H1 (cell line): ENCODE data around the gene PLCH2. TPM values are rescaled to one million over a fixed set of nuclear protein-coding genes. Genes with fewer than 3 reads are reported as not detected.

ENCODE experiments used
- CTCF ChIA-PET: fragments of 300-600 bp; sonication (Branson Sonifier 250); formaldehyde crosslinking; loops from one replicate; lab custom pipeline; 2021; ENCODE audit not compliant: partially characterized antibody; lab: Charles Lee
- POLR2A ChIA-PET: fragments of 300-600 bp; sonication (Branson Sonifier 250); formaldehyde crosslinking; loops from one replicate; lab custom pipeline; 2021; ENCODE audit warnings: inconsistent platforms; ENCODE audit not compliant: partially characterized antibody; lab: Charles Lee
- DNase-seq, 2 experiments: peaks; one replicate each; pipeline versions ENCODE4 v3.0.0 to v3.0.0-alpha.2; 2010 to 2022; ENCODE audit warnings: low spot score in 2 of 2, low read depth in 1 of 2, mixed read lengths in 1 of 2
- FAIRE-seq: peaks from 2 replicates; lab custom pipeline; 2011; peaks lifted over from hg19 to GRCh38; lab: Jason Lieb, UNC
- H2AFZ ChIP-seq: 2 replicates; pipeline ENCODE4 v1.8.1; 2012; ENCODE audit warnings: low read length, inconsistent platforms
- H2AK5ac ChIP-seq: 2 replicates; pipeline ENCODE4 v1.6.1; 2013; ENCODE audit warnings: low read depth, low read length
- H2BK120ac ChIP-seq: replicated peaks from 2 replicates; pipeline ENCODE3; 2013; ENCODE audit warnings: low read depth, low read length, inconsistent platforms
- H2BK12ac ChIP-seq: 2 replicates; pipeline ENCODE4 v1.6.1; 2013; ENCODE audit warnings: low read depth, low read length
- H2BK15ac ChIP-seq: 2 replicates; pipeline ENCODE4 v1.6.1; 2013; ENCODE audit warnings: low read length
- H2BK20ac ChIP-seq: 2 replicates; pipeline ENCODE4 v1.6.1; 2013; ENCODE audit warnings: low read length
- H2BK5ac ChIP-seq: 2 replicates; pipeline ENCODE4 v1.6.1; 2013; ENCODE audit warnings: low read depth, low read length
- H3K14ac ChIP-seq: 2 replicates; pipeline ENCODE4 v1.6.1; 2013; ENCODE audit warnings: inconsistent platforms; ENCODE audit not compliant: insufficient read length
- H3K18ac ChIP-seq: 2 replicates; pipeline ENCODE4 v1.6.1; 2013; ENCODE audit warnings: low read length; ENCODE audit errors: extremely low read depth
- H3K23ac ChIP-seq: 2 replicates; pipeline ENCODE4 v1.6.1; 2013; ENCODE audit warnings: inconsistent platforms; ENCODE audit not compliant: insufficient read length
- H3K23me2 ChIP-seq: 2 replicates; pipeline ENCODE4 v1.6.1; 2013; ENCODE audit warnings: low read depth, low read length
- H3K27ac ChIP-seq: 2 replicates; pipeline ENCODE4 v1.6.1; 2011; ENCODE audit warnings: low read depth, low read length, inconsistent platforms
- H3K27me3 ChIP-seq, 4 experiments: replicated peaks in 1 of 4; 1 replicate in 1 of 4; 2 replicates in 3 of 4; pipeline versions ENCODE4 v1.6.1 to v1.8.1; 2011 to 2013; ENCODE audit warnings: low read length in 3 of 4, mild to moderate bottlenecking in 3 of 4, inconsistent platforms in 2 of 4, mixed read lengths in 2 of 4, moderate library complexity in 1 of 4; ENCODE audit not compliant: control insufficient read depth in 3 of 4, insufficient read depth in 3 of 4; ENCODE audit errors: extremely low read depth in 1 of 4
- H3K36me3 ChIP-seq, 4 experiments: 2 replicates each; pipeline versions ENCODE4 v1.6.1 to v1.8.1; 2011 to 2013; ENCODE audit warnings: mild to moderate bottlenecking in 4 of 4, low read length in 3 of 4, moderate library complexity in 2 of 4, control low read depth in 1 of 4, inconsistent platforms in 1 of 4; ENCODE audit not compliant: insufficient read depth in 4 of 4, control insufficient read depth in 2 of 4
- H3K4ac ChIP-seq: replicated peaks from 2 replicates; pipeline ENCODE3; 2013; ENCODE audit warnings: low read length, low read depth, mixed read lengths, inconsistent platforms; ENCODE audit not compliant: insufficient read length
- H3K4me1 ChIP-seq, 4 experiments: replicated peaks in 1 of 4; 1 replicate in 1 of 4; 2 replicates in 3 of 4; pipeline versions ENCODE4 v1.6.1 to v1.8.1; 2011 to 2013; ENCODE audit warnings: low read length in 3 of 4, inconsistent platforms in 2 of 4, mixed read lengths in 1 of 4; ENCODE audit not compliant: insufficient read depth in 4 of 4, control insufficient read depth in 3 of 4
- H3K4me2 ChIP-seq, 2 experiments: 2 replicates each; pipeline versions ENCODE4 v1.6.1 to v1.8.1; 2011 to 2013; ENCODE audit warnings: low read depth in 2 of 2, low read length in 2 of 2, control low read depth in 1 of 2, inconsistent platforms in 1 of 2, mild to moderate bottlenecking in 1 of 2; ENCODE audit not compliant: insufficient read depth in 1 of 2
- H3K4me3 ChIP-seq, 4 experiments: fragments of 200-600, 300-600 bp in 1 of 4; sonication (generic), shearing (Covaris generic), sonication (Bioruptor Twin) in 1 of 4; 2 replicates each; pipeline versions ENCODE4 v1.5.1 to v1.8.1; 2011 to 2016; ENCODE audit warnings: low read length in 4 of 4, low read depth in 3 of 4, control low read depth in 2 of 4, inconsistent platforms in 2 of 4, mild to moderate bottlenecking in 2 of 4, mixed read lengths in 1 of 4, moderate library complexity in 1 of 4; ENCODE audit not compliant: insufficient read depth in 2 of 4; ENCODE audit errors: extremely low read depth in 1 of 4
- H3K56ac ChIP-seq: replicated peaks from 2 replicates; pipeline ENCODE3; 2013; ENCODE audit warnings: low read depth, mild to moderate bottlenecking, mixed read lengths, low read length, inconsistent platforms; ENCODE audit not compliant: insufficient read length
- H3K79me1 ChIP-seq: 2 replicates; pipeline ENCODE4 v1.6.1; 2013; ENCODE audit warnings: low read depth, low read length, control low read depth
- H3K79me2 ChIP-seq, 2 experiments: 2 replicates each; pipeline versions ENCODE4 v1.6.1 to v1.8.1; 2012 to 2013; ENCODE audit warnings: low read length in 2 of 2, mild to moderate bottlenecking in 2 of 2, inconsistent platforms in 1 of 2; ENCODE audit not compliant: insufficient read depth in 2 of 2, control insufficient read depth in 1 of 2
- H3K9ac ChIP-seq, 4 experiments: replicated peaks in 1 of 4; 1 replicate in 1 of 4; 2 replicates in 3 of 4; pipeline versions ENCODE4 v1.6.1 to v1.8.1; 2011 to 2013; ENCODE audit warnings: low read depth in 3 of 4, low read length in 3 of 4, control low read depth in 2 of 4, mild to moderate bottlenecking in 2 of 4, moderate library complexity in 2 of 4, inconsistent platforms in 1 of 4; ENCODE audit errors: extremely low read depth in 1 of 4
- H3K9me3 ChIP-seq, 2 experiments: 2 replicates each; pipeline versions ENCODE4 v1.6.1 to v1.8.1; 2012 to 2013; ENCODE audit warnings: mild to moderate bottlenecking in 2 of 2, moderate library complexity in 2 of 2, control low read depth in 1 of 2, inconsistent platforms in 1 of 2, low read depth in 1 of 2, low read length in 1 of 2, mixed read lengths in 1 of 2; ENCODE audit not compliant: insufficient read depth in 2 of 2
- H4K20me1 ChIP-seq, 2 experiments: replicated peaks in 1 of 2; 2 replicates each; pipeline versions ENCODE3 to v1.8.1; 2011 to 2013; ENCODE audit warnings: inconsistent platforms in 2 of 2, low read length in 2 of 2, mild to moderate bottlenecking in 1 of 2; ENCODE audit not compliant: insufficient read depth in 2 of 2, control insufficient read depth in 1 of 2
- H4K5ac ChIP-seq: 2 replicates; pipeline ENCODE4 v1.6.1; 2013; ENCODE audit warnings: low read length, low read depth, mixed read lengths, inconsistent platforms; ENCODE audit not compliant: insufficient read length
- H4K8ac ChIP-seq: 2 replicates; pipeline ENCODE4 v1.8.0; 2013; ENCODE audit warnings: mild to moderate bottlenecking, moderate library complexity, low read length, inconsistent platforms; ENCODE audit not compliant: insufficient read depth; ENCODE audit errors: extremely low read depth
- H4K91ac ChIP-seq: replicated peaks from 2 replicates; pipeline ENCODE3; 2013; ENCODE audit warnings: low read length, mixed read lengths, inconsistent platforms; ENCODE audit not compliant: insufficient read length
- KDM4A ChIP-seq: IDR thresholded peaks from one replicate; pipeline ENCODE4 v1.7.1; 2012; ENCODE audit warnings: low read depth, mild to moderate bottlenecking, moderate library complexity, low read length, inconsistent platforms; ENCODE audit not compliant: severe bottlenecking
- PHF8 ChIP-seq: fragments of 200-600 bp; sonication (generic); conservative IDR thresholded peaks from 2 replicates; pipeline ENCODE4 v1.7.1; 2012; ENCODE audit warnings: low read depth, mild to moderate bottlenecking, inconsistent platforms, low read length, moderate library complexity
- SP2 ChIP-seq: IDR thresholded peaks from 2 replicates; pipeline ENCODE4 v1.6.1; 2012; ENCODE audit warnings: mild to moderate bottlenecking, low read length, inconsistent platforms
- WGBS, 2 experiments: shearing (Covaris generic) in 1 of 2; methylation state at CpG; one replicate each; pipeline versions ENCODE4 v1.1.6 to v1.1.7; 2013 to 2015; ENCODE audit warnings: low lambda C conversion rate in 2 of 2, mixed read lengths in 2 of 2, inconsistent platforms in 1 of 2, low coverage in 1 of 2, missing lambda C conversion rate in 1 of 2; ENCODE audit not compliant: insufficient replicate concordance in 2 of 2, insufficient coverage in 1 of 2, insufficient read length in 1 of 2; ENCODE audit errors: extremely low coverage in 1 of 2, missing lambda C conversion rate in 1 of 2; 5-methylcytosine and 5-hydroxymethylcytosine counted together
- polyA plus RNA-seq, 7 experiments: library from polyadenylated mRNA; depleted of rRNA in 3 of 7; stranded (reverse) in 5 of 7; unstranded in 2 of 7; fragments of >200 nt in 5 of 7; fragments of 200-250 nt in 2 of 7; gene quantifications; 1 replicate in 5 of 7; 2 replicates in 1 of 7; 4 replicates in 1 of 7; pipeline versions ENCODE4 v1.2.1 to v1.2.3, GENCODE V29; 2011 to 2013; ENCODE audit warnings: missing spikeins in 2 of 7, mixed read lengths in 2 of 7
- total RNA-seq: library from RNA; stranded (reverse); fragmentation: NEBNext Ultra II Directional; extraction: Animal tissue kit (Norgen Biotek cat#: 25700); gene quantifications from 2 replicates; pipeline ENCODE4 v1.2.1, GENCODE V29; 2021

Gene PLCH2
- total and polyA plus RNA-seq, 2 of the 8 experiments (the other 6 are each of a cell fraction or from before 2014, with no cell fraction given), result 0.14 to 0.19 TPM

- H3K9me3 ChIP-seq, result no peaks in the 10 kb centered on the region
- H4K20me1 ChIP-seq, result peaks cover 6 to 21% of the 10 kb centered on the region in 2 experiments
- H3K36me3 ChIP-seq, result peaks cover 0 to 12% (median 5%) of the 10 kb centered on the region in 4 experiments; a peak in 4 of 8 replicates
- no peak overlapping the region for H3K27ac ChIP-seq
- H3K23me2 ChIP-seq, result no peaks in the 10 kb centered on the region
- no peaks in the 10 kb centered on the region; a peak in 1 of 7 replicates for H3K4me1 ChIP-seq
- no peak overlapping the region for H3K18ac ChIP-seq
- H2AK5ac ChIP-seq, result no peak overlapping the region
- H3K14ac ChIP-seq, result no peak overlapping the region
- no peak overlapping the region for H3K56ac ChIP-seq
- ChIA-PET CTCF (interaction anchor here (1.0 to 2.0 kb wide), 3 partner anchors 12 to 33 kb away, joined by 3 to 6 read pairs (median 4); no protein-coding TSS in a partner anchor), POLR2A (interaction anchor here (0.6 to 1.7 kb wide), 6 partner anchors 21 to 80 kb away, joined by 3 to 5 read pairs (median 4); no protein-coding TSS in a partner anchor)
- no peak overlapping the region for H3K9ac ChIP-seq
- no peak overlapping the region for H3K4me2 ChIP-seq
- DNase-seq (no peak), FAIRE-seq (no peak)
- no peak overlapping the region for H2AFZ ChIP-seq
- WGBS, 2 experiments, result 89% methylated on average over 31 of the region's 36 CpGs; no CpG with 5 or more reads in 1 of the 2 experiments
- no peak overlapping the region for H4K5ac ChIP-seq
- H3K23ac ChIP-seq, result no peak overlapping the region
- H3K4ac ChIP-seq, result no peak overlapping the region
- H3K79me2 ChIP-seq, result no peaks in the 10 kb centered on the region
- H2BK20ac ChIP-seq, result no peak overlapping the region
- H2BK5ac ChIP-seq, result no peak overlapping the region
- H3K27me3 ChIP-seq, result no peaks in the 10 kb centered on the region; a peak in 3 of 7 replicates
- H3K4me3 ChIP-seq, result no peak overlapping the region
- peak overlapping the region; percentile 35; the same call in 1 of the 2 replicates for H4K8ac ChIP-seq
- H2BK12ac ChIP-seq, result no peak overlapping the region
- H2BK15ac ChIP-seq, result no peak overlapping the region
- H4K91ac ChIP-seq, result no peak overlapping the region
- H3K79me1 ChIP-seq, result no peaks in the 10 kb centered on the region
- no peak overlapping the region for H2BK120ac ChIP-seq
- TF ChIP-seq KDM4A (no peak), SP2 (no peak), PHF8 (no peak)
These were observed 28.3 kb downstream of the PLCH2 start for GRCh38 chr1:2504225-2504948.
